Liver (tissue), 9 donors: ENCODE measurements around the gene C2CD5. TPM values are rescaled to one million over a fixed set of nuclear protein-coding genes. Genes with fewer than 3 reads are reported as not detected.

ENCODE experiments used
- DNase-seq: peaks from one replicate; pipeline ENCODE4 v3.0.0-alpha.2; 2017; ENCODE audit warnings: low spot score
- H3K27ac ChIP-seq, 2 donors: one replicate each; pipeline ENCODE4 v1.7.0; 2013; ENCODE audit warnings: inconsistent platforms in 2 of 2, low read length in 2 of 2, control low read depth in 1 of 2, low read depth in 1 of 2, mild to moderate bottlenecking in 1 of 2
- H3K27me3 ChIP-seq, 4 donors: one replicate each; pipeline versions ENCODE4 v1.6.1 to v1.7.0; 2013; ENCODE audit warnings: low read length in 3 of 4, inconsistent platforms in 1 of 4, mild to moderate bottlenecking in 1 of 4, moderate library complexity in 1 of 4; ENCODE audit not compliant: control insufficient read depth in 4 of 4, insufficient read depth in 4 of 4
- H3K36me3 ChIP-seq, 4 donors: one replicate each; pipeline versions ENCODE4 v1.6.1 to v1.7.0; 2013; ENCODE audit warnings: low read length in 3 of 4, mild to moderate bottlenecking in 3 of 4, low read depth in 1 of 4, moderate library complexity in 1 of 4; ENCODE audit not compliant: control insufficient read depth in 4 of 4, insufficient read depth in 3 of 4
- H3K4me1 ChIP-seq, 4 donors: one replicate each; pipeline versions ENCODE4 v1.6.1 to v1.7.0; 2013; ENCODE audit warnings: low read length in 3 of 4, mild to moderate bottlenecking in 3 of 4, moderate library complexity in 1 of 4; ENCODE audit not compliant: control insufficient read depth in 4 of 4, insufficient read depth in 4 of 4
- H3K4me3 ChIP-seq, 3 donors: one replicate each; pipeline versions ENCODE4 v1.6.1 to v1.7.0; 2013; ENCODE audit warnings: low read length in 3 of 3, control low read depth in 1 of 3, low read depth in 1 of 3, mild to moderate bottlenecking in 1 of 3
- H3K9ac ChIP-seq, 2 donors: one replicate each; pipeline ENCODE4 v1.7.0; 2013; ENCODE audit warnings: low read length in 2 of 2, mild to moderate bottlenecking in 2 of 2, moderate library complexity in 2 of 2, control low read depth in 1 of 2, low read depth in 1 of 2
- H3K9me3 ChIP-seq, 4 donors: one replicate each; pipeline versions ENCODE4 v1.6.1 to v1.7.0; 2013; ENCODE audit warnings: low read length in 3 of 4; ENCODE audit not compliant: control insufficient read depth in 4 of 4
- ATF3 ChIP-seq: IDR thresholded peaks from 2 replicates; pipeline ENCODE4 v1.6.1; 2016; ENCODE audit warnings: antibody characterized with exemption
- CTCF ChIP-seq: fragments of 150-350 bp; IDR thresholded peaks from 2 replicates; pipeline ENCODE4 v1.5.1; 2017; ENCODE audit warnings: improper control_type of control experiment, low read depth, low read length; ENCODE audit not compliant: missing input control
- EGR1 ChIP-seq, 2 donors: IDR thresholded peaks; 2 replicates each; pipeline ENCODE4 v1.6.1; 2016 to 2018; ENCODE audit warnings: antibody characterized with exemption in 2 of 2, low read depth in 2 of 2
- FOXA1 ChIP-seq: IDR thresholded peaks from 2 replicates; pipeline ENCODE4 v1.6.1; 2016; ENCODE audit warnings: antibody characterized with exemption
- FOXA2 ChIP-seq: IDR thresholded peaks from 2 replicates; pipeline ENCODE4 v1.6.1; 2016; ENCODE audit warnings: antibody characterized with exemption
- GABPA ChIP-seq, 2 donors: IDR thresholded peaks in 1 of 2; conservative IDR thresholded peaks in 1 of 2; 2 replicates each; pipeline ENCODE4 v1.6.1; 2016; ENCODE audit warnings: antibody characterized with exemption in 2 of 2, mild to moderate bottlenecking in 1 of 2, moderate library complexity in 1 of 2
- HNF4A ChIP-seq, 2 donors: conservative IDR thresholded peaks; 2 replicates each; pipeline ENCODE4 v1.6.1; 2016; ENCODE audit warnings: antibody characterized with exemption in 2 of 2, mild to moderate bottlenecking in 2 of 2
- JUND ChIP-seq, 2 donors: IDR thresholded peaks; 2 replicates each; pipeline ENCODE4 v1.6.1; 2016; ENCODE audit warnings: antibody characterized with exemption in 2 of 2
- MAX ChIP-seq: IDR thresholded peaks from 2 replicates; pipeline ENCODE4 v1.6.1; 2016; ENCODE audit warnings: antibody characterized with exemption
- NR2F2 ChIP-seq: IDR thresholded peaks from 2 replicates; pipeline ENCODE4 v1.6.1; 2016; ENCODE audit warnings: antibody characterized with exemption
- RAD21 ChIP-seq, 2 donors: IDR thresholded peaks; 2 replicates each; pipeline ENCODE4 v1.6.1; 2016; ENCODE audit warnings: antibody characterized with exemption in 2 of 2, mild to moderate bottlenecking in 2 of 2
- REST ChIP-seq: IDR thresholded peaks from 2 replicates; pipeline ENCODE4 v1.6.1; 2016; ENCODE audit warnings: antibody characterized with exemption, mild to moderate bottlenecking
- RXRA ChIP-seq, 2 donors: IDR thresholded peaks; 2 replicates each; pipeline ENCODE4 v1.6.1; 2017 to 2018; ENCODE audit warnings: antibody characterized with exemption in 2 of 2, mild to moderate bottlenecking in 1 of 2
- SP1 ChIP-seq: IDR thresholded peaks from 2 replicates; pipeline ENCODE4 v1.6.1; 2018; ENCODE audit warnings: antibody characterized with exemption, mild to moderate bottlenecking
- TAF1 ChIP-seq: conservative IDR thresholded peaks from 2 replicates; pipeline ENCODE4 v1.6.1; 2016; ENCODE audit warnings: antibody characterized with exemption, mild to moderate bottlenecking
- ZBTB33 ChIP-seq: IDR thresholded peaks from 2 replicates; pipeline ENCODE4 v1.6.1; 2016; ENCODE audit warnings: antibody characterized with exemption
- WGBS: extraction: QIAGEN DNeasy Blood & Tissue Kit; methylation state at CpG from one replicate; pipeline ENCODE4 v1.1.7; 2013; 5-methylcytosine and 5-hydroxymethylcytosine counted together
- polyA plus RNA-seq, 2 donors: library from polyadenylated mRNA; stranded (reverse) in 1 of 2; unstranded in 1 of 2; fragments of 200-250 nt in 1 of 2; fragments of >200 nt in 1 of 2; fragmentation: Nextera tagmentation in 1 of 2; extraction: Ambion mirVana in 1 of 2; gene quantifications; one replicate each; pipeline versions ENCODE4 v1.2.1 to v1.2.3, GENCODE V29; 2013 to 2015
- total RNA-seq, 2 donors: library from RNA; depleted of rRNA; stranded (reverse); fragments of >200 nt; gene quantifications; one replicate each; pipeline ENCODE4 v1.2.3, GENCODE V29; 2014
- donor health status: healthy.
- donor health status: healthy.
- donor health status: healthy.
- donor health status: healthy.
- donor health status: healthy.

Gene C2CD5
- total and polyA plus RNA-seq, 4 donors, result 5.8 to 25.0 (median 13.2) TPM

GRCh38 chr12:22518998-22519397 is 25.3 kb downstream of the C2CD5 start:
- H3K4me1 ChIP-seq, result peaks cover 0 to 7% (median 5%) of the 10 kb centered on the region in 4 donors
- peaks cover 2 to 7% (median 5%) of the 10 kb centered on the region in 4 donors for H3K36me3 ChIP-seq
- WGBS, result 96% methylated on average over 6 of the region's 6 CpGs
- no peak overlapping the region for H3K9ac ChIP-seq
- no peak for DNase-seq
- H3K4me3 ChIP-seq, result no peak overlapping the region
- H3K27me3 ChIP-seq, result no peaks in the 10 kb centered on the region
- H3K9me3 ChIP-seq, result no peaks in the 10 kb centered on the region
- TF ChIP-seq ATF3, result no peak
- TF ChIP-seq MAX, result no peak
- TF ChIP-seq ZBTB33, result no peak
- no peak for TF ChIP-seq TAF1
- TF ChIP-seq HNF4A (conservative IDR thresholded peaks at IDR 0.05), result no peak
- TF ChIP-seq REST, result no peak
- TF ChIP-seq JUND (IDR thresholded peaks at IDR 0.05), result no peak
- no peak for TF ChIP-seq FOXA2
- TF ChIP-seq GABPA (IDR thresholded peaks at IDR 0.05 in 1 of 2, conservative IDR thresholded peaks at IDR 0.05 in 1 of 2), result no peak
- TF ChIP-seq SP1, result no peak
- no peak for TF ChIP-seq CTCF
- TF ChIP-seq RXRA (IDR thresholded peaks at IDR 0.05), result no peak
- TF ChIP-seq EGR1 (IDR thresholded peaks at IDR 0.05; ENCODE audit: low read depth in 2 of 2), result no peak
- TF ChIP-seq RAD21 (IDR thresholded peaks at IDR 0.05), result no peak
- TF ChIP-seq FOXA1, result no peak
- TF ChIP-seq NR2F2, result no peak
- H3K27ac ChIP-seq, result no peak overlapping the region
